ENCODE results near the gene ASMTL.
A peak's percentile ranks its signal among the peaks of the same experiment; 100 is the strongest.
"Not testable (repeated sequence)": the region's sequence is repeated elsewhere in the genome, so short reads cannot be mapped to it uniquely, and the experiment has no call there.

The ASMTL gene

DNA sequence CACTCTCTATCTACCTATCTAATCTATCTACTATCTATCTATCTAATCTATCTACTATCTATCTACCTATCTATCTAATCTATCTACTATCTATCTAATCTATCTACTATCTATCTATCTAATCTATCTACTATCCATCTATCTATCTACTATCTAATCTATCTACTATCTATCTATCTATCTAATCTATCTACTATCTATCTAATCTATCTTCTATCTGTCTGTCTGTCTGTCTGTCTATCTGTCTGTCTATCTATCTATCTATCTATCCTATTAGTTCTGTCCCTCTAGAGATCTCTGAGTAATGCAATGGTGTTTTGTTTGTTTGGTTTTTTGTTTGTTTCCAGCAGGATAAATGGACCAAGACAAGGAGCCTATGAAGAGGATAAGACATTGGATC is 9.4 kb upstream of the ASMTL start:
- DNase-seq (ENCODE audit: insufficient read length, low spot score) (no peak), FAIRE-seq (no peak)

GRCh38 chrX:1455948-1456280 is 3.2 kb upstream of the ASMTL start:
- FAIRE-seq, result no peak
- DNase-seq (ENCODE audit: insufficient read length, low spot score), result no peak

DNA sequence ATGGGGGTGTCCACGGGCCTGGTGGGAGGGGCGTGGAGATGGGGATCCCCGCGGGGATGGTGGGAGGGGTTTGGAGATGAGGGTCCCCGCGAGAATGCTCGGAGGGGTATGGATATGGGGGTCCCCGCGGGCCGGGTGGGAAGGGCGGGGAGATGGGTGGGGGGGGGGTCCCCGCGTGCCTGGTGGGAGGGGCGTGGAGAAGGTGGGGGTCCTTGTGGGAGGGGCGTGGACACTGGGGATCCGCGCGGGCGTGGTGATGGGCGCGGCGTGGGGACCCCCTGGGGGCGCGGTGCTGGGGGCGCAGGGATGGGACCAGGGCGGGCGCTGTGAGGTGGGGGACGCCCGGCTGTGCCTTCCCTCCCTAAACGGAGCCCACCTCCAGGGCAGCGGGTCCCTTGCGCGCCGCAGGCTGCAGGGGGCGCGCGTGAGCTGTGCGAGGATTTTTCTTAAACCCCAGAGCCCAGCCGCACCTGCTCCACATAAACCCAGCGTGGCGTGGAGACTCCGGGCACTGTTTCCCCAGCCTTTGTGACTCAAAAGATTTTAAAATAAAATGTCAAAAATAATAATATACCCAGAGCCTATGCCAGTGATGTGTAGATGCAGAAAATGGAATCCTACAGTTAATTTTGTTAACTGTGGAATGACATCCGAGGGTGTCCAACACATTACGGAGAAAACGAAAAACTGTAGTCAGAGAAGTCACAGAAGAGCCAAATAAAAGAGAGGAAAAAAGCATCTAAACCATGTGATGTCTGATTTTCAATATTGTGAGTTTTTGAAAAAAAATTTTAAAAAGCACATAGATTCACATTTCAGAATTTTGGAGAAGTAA is 1.5 kb upstream of the ASMTL start:
- DNase-seq (ENCODE audit: insufficient read length, low spot score) (peak; percentile 67), FAIRE-seq (peak; percentile 86)

- DNase-seq (ENCODE audit: insufficient read length, low spot score), result no peak
- peak; percentile 67 for FAIRE-seq
Observed at GRCh38 chrX:1453395-1453783, 680 bp upstream of the ASMTL start.

GRCh38 chrX:1451661-1452515 is 821 bp downstream of the ASMTL start:
- DNase-seq (ENCODE audit: insufficient read length, low spot score) (no peak), FAIRE-seq (peak; percentile 26)

DNA sequence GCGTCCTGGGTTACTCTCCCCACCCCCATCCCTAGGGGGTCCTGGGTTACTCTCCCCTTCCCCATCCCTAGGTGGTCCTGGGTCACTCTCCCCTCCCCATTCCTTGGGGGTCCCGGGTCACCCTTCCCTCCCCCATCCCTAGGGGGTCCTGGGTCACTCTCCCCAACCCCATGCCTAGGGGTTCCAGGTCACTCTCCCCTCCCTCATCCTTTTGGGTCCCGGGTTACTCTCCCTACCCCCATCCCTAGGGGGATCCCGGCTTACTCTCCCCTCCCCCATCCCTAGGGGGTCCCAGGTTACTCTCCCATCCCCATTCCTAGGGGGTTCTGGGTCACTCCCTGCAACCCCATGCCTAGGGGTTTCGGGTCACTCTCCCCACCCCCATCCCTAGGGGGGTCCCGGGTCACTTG is 1.5 kb downstream of the ASMTL start:
- no peak for FAIRE-seq
- DNase-seq (ENCODE audit: insufficient read length, low spot score), result no peak

GRCh38 chrX:1450361-1451161 is 2.1 kb downstream of the ASMTL start:
- DNase-seq (ENCODE audit: insufficient read length, low spot score) (no peak), FAIRE-seq (no peak)

GRCh38 chrX:1449823-1450149 is 2.9 kb downstream of the ASMTL start:
- no peak for FAIRE-seq
- no peak for DNase-seq (ENCODE audit: insufficient read length, low spot score)

DNA sequence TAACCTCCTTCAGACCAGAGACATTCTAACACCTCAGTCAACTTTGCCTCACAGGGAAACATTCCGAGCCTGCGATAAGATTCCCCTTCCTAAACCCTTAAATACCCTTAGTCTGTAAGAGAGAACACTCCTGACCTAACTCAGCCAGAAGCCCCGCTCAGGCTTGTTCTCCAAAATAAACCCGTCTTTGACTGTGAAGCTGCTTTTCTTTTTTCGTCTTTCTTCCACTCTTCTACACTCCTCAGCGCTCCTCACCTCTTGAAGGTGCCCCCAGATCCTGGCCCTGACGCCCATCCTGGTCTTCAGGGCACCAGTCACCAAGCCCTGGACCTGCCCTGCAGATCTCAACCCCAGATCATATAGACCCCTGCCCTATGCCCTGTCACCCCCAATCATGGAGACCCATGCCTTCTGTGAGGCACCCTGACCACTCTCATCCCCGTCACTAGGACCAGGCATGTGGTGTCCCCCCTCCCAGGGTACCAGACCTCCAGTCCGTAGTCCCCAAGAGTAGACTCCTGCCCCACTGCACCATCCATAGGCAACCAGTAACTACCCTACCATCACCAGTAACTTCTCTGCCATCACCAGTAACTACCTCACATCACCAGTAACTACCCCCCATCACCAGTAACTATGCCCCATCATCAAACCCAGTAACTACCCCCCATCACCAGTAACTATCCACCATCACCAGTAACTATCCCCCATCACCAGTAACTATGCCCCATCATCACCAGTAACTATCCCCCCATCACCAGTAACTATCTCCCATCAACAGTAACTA is 3.5 kb downstream of the ASMTL start:
- DNase-seq (ENCODE audit: insufficient read length, low spot score) (no peak), FAIRE-seq (no peak)

DNA sequence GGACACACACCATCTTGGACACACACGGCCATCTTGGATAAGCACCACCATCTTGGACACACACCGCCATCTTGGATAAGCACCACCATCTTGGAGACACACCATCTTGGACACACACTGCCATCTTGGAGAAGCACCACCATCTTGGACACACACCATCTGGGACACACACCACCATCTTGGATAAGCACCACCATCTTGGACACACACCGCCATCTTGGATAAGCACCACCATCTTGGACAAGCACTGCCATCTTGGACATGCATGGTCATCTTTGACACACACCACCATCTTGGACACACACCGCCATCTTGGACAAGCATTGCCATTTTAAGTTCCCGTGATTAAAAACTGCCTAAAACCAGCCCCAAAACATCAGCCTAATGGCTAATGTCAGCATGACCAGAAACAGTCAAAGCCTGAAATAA is 4.1 kb downstream of the ASMTL start:
- FAIRE-seq; DNase-seq (ENCODE audit: insufficient read length, low spot score): not testable (repeated sequence)

- not testable (repeated sequence) for FAIRE-seq
Observed at GRCh38 chrX:1447969-1448572, 4.6 kb downstream of the ASMTL start.

DNA sequence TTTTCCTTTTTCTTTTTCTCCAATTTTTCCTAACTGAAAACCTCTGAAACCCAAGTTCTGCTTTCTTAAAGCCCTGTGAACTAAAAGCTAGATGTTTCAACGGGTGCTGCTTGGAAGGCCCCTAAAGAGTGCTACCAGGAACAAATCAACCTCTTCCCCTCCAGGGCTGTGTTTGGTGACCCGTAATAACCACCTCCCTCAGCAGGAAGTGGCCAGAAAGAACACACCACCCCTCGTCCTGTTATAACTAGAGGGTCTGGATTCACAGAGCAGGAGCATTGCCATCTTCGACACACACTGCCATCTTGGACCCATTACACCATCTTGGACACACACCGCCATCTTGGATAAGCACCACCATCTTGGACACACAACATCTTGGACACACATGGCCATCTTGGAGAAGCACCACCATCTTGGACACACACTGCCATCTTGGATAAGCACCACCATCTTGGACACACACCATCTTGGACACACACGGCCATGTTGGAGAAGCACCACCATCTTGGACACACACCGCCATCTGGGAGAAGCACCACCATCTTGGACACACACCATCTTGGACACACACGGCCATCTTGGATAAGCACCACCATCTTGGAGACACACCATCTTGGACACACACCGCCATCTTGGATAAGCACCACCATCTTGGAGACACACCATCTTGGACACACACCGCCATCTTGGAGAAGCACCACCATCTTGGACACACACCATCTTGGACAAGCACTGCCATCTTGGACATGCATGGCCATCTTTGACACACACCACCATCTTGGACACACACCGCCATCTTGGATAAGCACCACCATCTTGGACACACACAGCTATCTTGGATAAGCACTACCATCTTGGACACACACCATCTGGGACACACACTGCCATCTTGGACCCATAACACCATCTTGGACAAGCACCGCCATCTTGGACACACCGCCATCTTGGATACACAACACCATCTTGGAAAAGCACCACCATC is 5.4 kb downstream of the ASMTL start:
- FAIRE-seq, result peak; percentile 55
- not testable (repeated sequence) for DNase-seq (ENCODE audit: insufficient read length, low spot score)

More at GRCh38 chrX:1447969-1448572, 4.6 kb downstream of the ASMTL start:
- DNase-seq (ENCODE audit: insufficient read length, low spot score), result not testable (repeated sequence)

GRCh38 chrX:1444561-1445500 is 7.9 kb downstream of the ASMTL start:
- FAIRE-seq, result no peak
- no peak for DNase-seq (ENCODE audit: insufficient read length, low spot score)

DNA sequence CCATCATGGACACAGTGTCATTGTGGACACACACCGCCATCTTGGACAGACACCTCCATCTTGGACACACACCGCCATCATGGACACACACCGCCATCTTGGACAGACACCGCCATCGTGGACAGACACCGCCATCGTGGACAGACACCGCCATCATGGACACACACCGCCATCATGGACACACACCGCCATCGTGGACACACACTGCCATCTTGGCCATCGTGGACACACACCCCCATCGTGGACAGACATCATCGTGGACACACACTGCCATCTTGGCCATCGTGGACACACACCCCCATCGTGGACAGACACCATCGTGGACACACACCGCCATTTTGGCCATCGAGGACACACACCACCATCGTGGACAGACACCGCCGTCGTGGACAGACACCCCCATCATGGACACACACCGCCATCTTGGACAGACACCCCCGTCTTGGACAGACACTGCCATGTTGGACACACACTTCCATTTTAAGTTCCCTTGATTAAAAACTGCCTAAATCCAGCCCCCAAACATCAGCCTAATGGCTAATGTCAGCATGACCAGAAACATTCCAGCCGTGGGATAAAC is 9.1 kb downstream of the ASMTL start:
- FAIRE-seq, result no peak

GRCh38 chrX:1442724-1443367 is 9.9 kb downstream of the ASMTL start:
- DNase-seq (ENCODE audit: insufficient read length, low spot score) (no peak), FAIRE-seq (no peak)

More for the DNA sequence above, 9.1 kb downstream of the ASMTL start:
- DNase-seq (ENCODE audit: insufficient read length, low spot score), result no peak

- FAIRE-seq, result no peak
- DNase-seq (ENCODE audit: insufficient read length, low spot score), result no peak
Observed at GRCh38 chrX:1442016-1442665, 10.6 kb downstream of the ASMTL start.

Measured in GM19239 (cell line).